GM23248 (cell line): Measurements from ENCODE around the gene TLL2. TPM values are rescaled to one million over a fixed set of nuclear protein-coding genes. Genes with fewer than 3 reads are reported as not detected.

Experiments used
- DNase-seq: peaks from one replicate; pipeline ENCODE4 v3.0.0-alpha.2; 2015
- H2AFZ ChIP-seq: fragments of 200-600 bp; sonication (generic); 2 replicates; pipeline ENCODE4 v1.6.1; 2016; ENCODE audit warnings: antibody characterized with exemption
- H3F3A ChIP-seq: fragments of 200-600 bp; sonication (generic); 2 replicates; pipeline ENCODE4 v1.6.1; 2016; ENCODE audit warnings: mild to moderate bottlenecking, antibody characterized with exemption, mixed run types; ENCODE audit not compliant: insufficient read depth
- H3K27ac ChIP-seq: fragments of 200-600 bp; sonication (generic); 2 replicates; pipeline ENCODE4 v1.5.1; 2016; ENCODE audit warnings: mild to moderate bottlenecking
- H3K27me3 ChIP-seq: fragments of 200-600 bp; sonication (generic); replicated peaks from 2 replicates; pipeline ENCODE4 v1.6.1; 2016; ENCODE audit warnings: mild to moderate bottlenecking; ENCODE audit not compliant: insufficient read depth
- H3K36me3 ChIP-seq: fragments of 200-600 bp; sonication (generic); 2 replicates; pipeline ENCODE4 v1.6.1; 2016; ENCODE audit warnings: low read depth, mild to moderate bottlenecking
- H3K4me1 ChIP-seq: fragments of 200-600 bp; sonication (generic); 2 replicates; pipeline ENCODE4 v1.6.1; 2016; ENCODE audit warnings: mild to moderate bottlenecking; ENCODE audit not compliant: insufficient read depth
- H3K4me2 ChIP-seq: fragments of 200-600 bp; sonication (generic); one replicate; pipeline ENCODE4 v1.6.1; 2016; ENCODE audit warnings: mild to moderate bottlenecking; ENCODE audit not compliant: unreplicated experiment
- H3K4me3 ChIP-seq: fragments of 200-600 bp; sonication (generic); 2 replicates; pipeline ENCODE4 v1.5.1; 2016; ENCODE audit warnings: mild to moderate bottlenecking
- H3K79me2 ChIP-seq: fragments of 200-600 bp; sonication (generic); 2 replicates; pipeline ENCODE4 v1.6.1; 2016; ENCODE audit warnings: mild to moderate bottlenecking; ENCODE audit not compliant: insufficient read depth
- H3K9ac ChIP-seq: fragments of 200-600 bp; sonication (generic); 2 replicates; pipeline ENCODE4 v1.6.1; 2016; ENCODE audit warnings: mild to moderate bottlenecking
- H3K9me2 ChIP-seq: fragments of 200-600 bp; sonication (generic); 2 replicates; pipeline ENCODE4 v1.6.1; 2016; ENCODE audit warnings: mixed run types, mild to moderate bottlenecking, moderate library complexity; ENCODE audit not compliant: insufficient read depth
- H3K9me3 ChIP-seq: fragments of 200-600 bp; sonication (generic); one replicate; pipeline ENCODE4 v1.6.1; 2017; ENCODE audit warnings: low read depth
- H4K20me1 ChIP-seq: fragments of 200-600 bp; sonication (generic); 2 replicates; pipeline ENCODE4 v1.6.0; 2016; ENCODE audit not compliant: insufficient read depth
- EZH2 ChIP-seq: fragments of 200-600 bp; sonication (generic); IDR thresholded peaks from 2 replicates; pipeline ENCODE4 v1.6.1; 2018; ENCODE audit warnings: antibody characterized with exemption, mild to moderate bottlenecking; ENCODE audit not compliant: insufficient read depth, poor library complexity, severe bottlenecking
- EZH2phosphoT487 ChIP-seq: fragments of 200-600 bp; sonication (generic); IDR thresholded peaks from 2 replicates; pipeline ENCODE4 v1.6.1; 2018; ENCODE audit warnings: antibody characterized with exemption, moderate library complexity, mild to moderate bottlenecking, low read depth; ENCODE audit not compliant: insufficient read depth
- WGBS, 2 experiments: methylation state at CpG; one replicate each; pipeline ENCODE4 v1.1.6; 2015 to 2017; ENCODE audit warnings: low lambda C conversion rate in 2 of 2, low coverage in 1 of 2; ENCODE audit errors: missing lambda C conversion rate in 2 of 2; 5-methylcytosine and 5-hydroxymethylcytosine counted together
- in situ Hi-C: fragments of 300-500 bp; cut with MboI; formaldehyde crosslinking; loops from 2 replicates; pipeline ENCODE4 v1.15.0; 2020
- polyA plus RNA-seq: library from polyadenylated mRNA; unstranded; fragments of >200 nt; fragmentation: Nextera tagmentation; extraction: Ambion mirVana; gene quantifications from 2 replicates; pipeline ENCODE4 v1.2.1, GENCODE V29; 2016
- total RNA-seq: library from RNA; depleted of rRNA; stranded (reverse); fragments of >200 nt; shearing (Covaris generic); gene quantifications from 2 replicates; pipeline ENCODE4 v1.2.3, GENCODE V29; 2014

Gene TLL2
- total and polyA plus RNA-seq, 2 experiments from 2014 or later: 0.43 to 0.71 TPM

GRCh38 chr10:96341219-96342182 lies 172.2 kb downstream of the TLL2 start:
- Histone ChIP-seq H2AFZ (no peak overlapping the region), H4K20me1 (no peaks in the 10 kb centered on the region), H3K36me3 (no peaks in the 10 kb centered on the region), H3K4me2 (no peak overlapping the region), H3K27ac (no peak overlapping the region), H3K79me2 (no peaks in the 10 kb centered on the region), H3K9me2 (no peaks in the 10 kb centered on the region), H3K4me3 (no peak overlapping the region), H3K4me1 (no peaks in the 10 kb centered on the region), H3K9ac (no peak overlapping the region), H3K27me3 (0 out of 2 replicates have a peak, but pooled peaks cover 14% of the 10 kb centered on the region), H3K9me3 (no peaks in the 10 kb centered on the region), H3F3A (no peaks in the 10 kb centered on the region)
- TF ChIP-seq EZH2 (no peak), EZH2phosphoT487 (no peak)
- no peak for DNase-seq
- WGBS, 2 experiments: 23 to 29% methylated on average over 5 of the region's 5 CpGs
- in situ Hi-C loops: no loop called here

DNA sequence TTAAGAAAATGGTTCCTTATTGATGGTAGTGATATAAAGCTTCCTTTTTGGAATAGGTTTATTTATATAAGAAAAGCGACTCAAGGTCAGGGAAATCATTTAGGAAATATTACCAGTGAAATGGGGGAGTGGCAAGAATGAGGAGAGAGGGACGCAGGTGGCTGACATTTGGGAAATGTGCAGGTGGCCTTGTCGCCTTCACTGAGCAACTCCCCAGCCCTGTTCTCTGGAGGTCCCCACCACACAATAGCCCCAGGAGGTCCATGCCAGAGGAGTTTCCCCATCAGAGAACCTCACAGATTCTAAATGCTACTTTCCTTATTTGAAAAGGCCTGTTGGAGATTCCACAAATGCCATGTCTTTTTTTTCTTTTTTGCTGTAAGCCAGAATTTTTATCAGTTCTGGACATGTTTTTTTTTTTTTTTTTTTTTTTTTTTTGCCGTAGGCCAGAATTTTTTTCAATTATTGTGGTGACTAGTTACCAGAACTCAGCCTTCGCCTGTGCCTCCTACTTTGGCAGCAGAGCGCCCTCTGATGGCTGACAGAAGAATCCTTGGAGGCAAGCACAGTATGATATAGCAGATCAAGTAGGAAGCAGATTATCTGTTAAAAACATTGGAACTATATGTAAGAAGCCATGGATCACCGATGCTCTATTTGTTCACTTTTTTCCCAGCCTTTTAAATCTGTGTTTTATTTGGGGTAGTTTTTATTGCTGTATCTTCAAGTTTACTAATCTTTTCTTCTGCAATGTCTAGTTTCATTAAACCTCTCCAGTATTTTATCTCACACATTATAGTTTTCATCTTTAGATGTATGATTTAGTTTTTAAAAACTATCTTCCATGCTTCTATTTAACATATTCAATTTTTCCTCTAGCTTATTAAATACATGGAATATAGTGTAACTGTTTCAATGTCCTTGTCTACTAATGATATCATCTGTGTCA lies 173.5 kb downstream of the TLL2 start:
- Histone ChIP-seq H3K9me3 (no peaks in the 10 kb centered on the region), H3F3A (no peaks in the 10 kb centered on the region), H3K4me3 (no peak overlapping the region), H3K27me3 (0 out of 2 replicates have a peak, but pooled peaks cover 14% of the 10 kb centered on the region), H4K20me1 (no peaks in the 10 kb centered on the region), H3K4me2 (no peak overlapping the region), H3K9me2 (no peaks in the 10 kb centered on the region), H3K9ac (no peak overlapping the region), H3K27ac (no peak overlapping the region), H3K36me3 (no peaks in the 10 kb centered on the region), H2AFZ (no peak overlapping the region), H3K79me2 (no peaks in the 10 kb centered on the region), H3K4me1 (no peaks in the 10 kb centered on the region)
- DNase-seq: peak; percentile 83
- TF ChIP-seq EZH2phosphoT487 (no peak), EZH2 (no peak)
- in situ Hi-C loops: no loop called here
- 21 to 28% methylated on average over 7 of the region's 7 CpGs for WGBS, 2 experiments

DNA sequence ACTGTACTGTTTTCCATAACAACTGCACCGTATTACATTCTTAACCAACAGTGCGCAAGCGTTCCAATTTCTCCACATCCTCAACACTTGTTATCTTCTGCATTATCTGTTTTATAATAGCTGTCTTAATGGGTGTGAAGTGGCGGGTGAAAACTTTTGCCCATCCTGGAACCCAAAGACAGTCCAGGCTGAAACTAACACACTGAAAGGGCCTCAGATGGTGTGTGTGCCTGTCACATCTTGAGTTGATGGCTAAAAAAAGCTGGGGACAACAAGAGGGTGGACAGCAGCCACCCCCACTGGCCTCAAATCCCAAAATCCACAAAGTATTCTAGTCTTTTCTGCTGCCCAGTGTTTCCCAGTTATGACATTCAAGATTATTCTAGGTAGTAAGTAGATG lies 174.3 kb downstream of the TLL2 start:
- no peaks in the 10 kb centered on the region for H3K36me3 ChIP-seq
- H3K4me3 ChIP-seq: no peak overlapping the region
- no peak overlapping the region for H3K27ac ChIP-seq
- H3K9me2 ChIP-seq: no peaks in the 10 kb centered on the region
- 75 to 81% methylated on average over 4 of the region's 4 CpGs for WGBS, 2 experiments
- H3K9ac ChIP-seq: no peak overlapping the region
- no peaks in the 10 kb centered on the region for H3K9me3 ChIP-seq
- no peak overlapping the region for H2AFZ ChIP-seq
- DNase-seq: no peak
- no peak overlapping the region for H3K4me2 ChIP-seq
- 0 out of 2 replicates have a peak, but pooled peaks cover 14% of the 10 kb centered on the region for H3K27me3 ChIP-seq
- H4K20me1 ChIP-seq: no peaks in the 10 kb centered on the region
- H3K4me1 ChIP-seq: no peaks in the 10 kb centered on the region
- TF ChIP-seq EZH2 (no peak), EZH2phosphoT487 (no peak)
- no peaks in the 10 kb centered on the region for H3K79me2 ChIP-seq
- H3F3A ChIP-seq: no peaks in the 10 kb centered on the region
- in situ Hi-C loops: no loop called here

DNA sequence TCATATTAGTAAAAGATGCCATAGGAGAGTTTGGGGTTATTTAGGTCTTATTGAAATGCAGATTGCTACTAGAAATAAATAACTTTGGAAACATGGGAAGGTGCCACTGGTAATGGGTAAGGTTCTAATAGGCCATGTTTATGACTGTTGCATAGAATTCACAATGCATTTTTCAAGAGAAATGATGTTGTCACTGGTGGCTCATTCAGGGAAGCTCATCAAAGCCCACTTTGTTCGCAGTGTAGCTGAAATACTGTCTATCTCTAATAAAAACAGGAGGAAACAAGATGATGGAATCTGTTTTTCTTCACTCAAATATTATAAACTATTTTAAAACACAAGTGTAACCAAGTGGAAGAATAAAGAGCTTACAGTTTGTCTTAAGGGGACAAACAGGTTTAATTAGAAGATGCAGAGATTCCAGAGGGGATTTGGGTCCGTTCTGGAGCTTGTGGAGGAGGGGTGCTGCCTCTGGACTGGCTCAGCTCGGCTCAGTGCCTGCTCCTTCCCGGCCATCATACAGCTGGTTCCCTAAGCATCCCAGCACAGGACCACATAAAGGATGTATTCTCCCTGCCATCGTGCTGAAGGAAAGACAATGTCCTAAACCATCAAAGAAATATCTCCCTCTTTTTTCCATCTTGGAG lies 175.3 kb downstream of the TLL2 start:
- Histone ChIP-seq H3K4me2 (no peak overlapping the region), H3K36me3 (no peaks in the 10 kb centered on the region), H2AFZ (no peak overlapping the region), H3K27ac (no peak overlapping the region), H3K79me2 (no peaks in the 10 kb centered on the region), H3K27me3 (0 out of 2 replicates have a peak, but pooled peaks cover 14% of the 10 kb centered on the region), H4K20me1 (no peaks in the 10 kb centered on the region), H3K9ac (no peak overlapping the region), H3K4me1 (no peaks in the 10 kb centered on the region), H3K4me3 (no peak overlapping the region), H3K9me3 (no peaks in the 10 kb centered on the region), H3K9me2 (no peaks in the 10 kb centered on the region), H3F3A (no peaks in the 10 kb centered on the region)
- no peak for DNase-seq
- in situ Hi-C loops: no loop called here
- WGBS, 2 experiments: 16 to 18% methylated on average over 5 of the region's 5 CpGs
- TF ChIP-seq EZH2 (no peak), EZH2phosphoT487 (no peak)
